Lower leg skin (tissue), 4 donors: Measurements from ENCODE around the gene CCDC39. TPM values are rescaled to one million over a fixed set of nuclear protein-coding genes. Genes with fewer than 3 reads are reported as not detected.
A peak's percentile ranks its signal among the peaks of the same experiment; 100 is the strongest.
"Not testable (repeated sequence)": the region's sequence is repeated elsewhere in the genome, so short reads cannot be mapped to it uniquely, and the experiment has no call there.

ENCODE experiments used
- DNase-seq, 2 donors: peaks; one replicate each; pipeline ENCODE4 v3.0.0-alpha.2; 2019; ENCODE audit warnings: low spot score in 2 of 2
- H3K4me3 ChIP-seq: fragments of 200-600 bp; sonication (generic); 2 replicates; pipeline ENCODE4 v1.5.1; 2017; ENCODE audit warnings: mild to moderate bottlenecking, low read depth; ENCODE audit not compliant: poor library complexity, severe bottlenecking
- CTCF ChIP-seq, 3 donors: fragments of 450-650 bp; IDR thresholded peaks; one replicate each; pipeline ENCODE4 v1.5.1; 2016; ENCODE audit warnings: antibody characterized with exemption in 3 of 3, mild to moderate bottlenecking in 3 of 3, moderate library complexity in 2 of 3
- POLR2A ChIP-seq, 2 donors: fragments of 450-650 bp; IDR thresholded peaks; one replicate each; pipeline ENCODE4 v1.6.1; 2016 to 2017; ENCODE audit warnings: antibody characterized with exemption in 2 of 2, mild to moderate bottlenecking in 1 of 2, moderate library complexity in 1 of 2
- WGBS, 2 donors: methylation state at CpG; one replicate each; pipeline ENCODE4 v1.1.5; 2018; 5-methylcytosine and 5-hydroxymethylcytosine counted together
- intact Hi-C: fragments of 100-400 bp; cut with DNase I; formaldehyde crosslinking; loops from one replicate; pipeline ENCODE4 v1.15.0; 2023; ENCODE audit warnings: low total_unique reads
- total RNA-seq, 4 donors: library from RNA; depleted of rRNA; stranded (reverse); fragments of >200 nt; gene quantifications; one replicate each; pipeline ENCODE4 v1.1.0, GENCODE V29; 2016

The CCDC39 gene
- total RNA-seq, 4 donors from 2014 or later = 0.13 TPM; not detected in 3

GRCh38 chr3:180611006-180611405 lies 68.3 kb downstream of the CCDC39 start:
- no peak for DNase-seq
- no peak overlapping the region for H3K4me3 ChIP-seq
- TF ChIP-seq CTCF (IDR thresholded peaks at IDR 0.05) (no peak), POLR2A (IDR thresholded peaks at IDR 0.05) (no peak)
- intact Hi-C loops = no loop called here
- WGBS, 2 donors = 55 to 84% methylated on average over 1 of the region's 1 CpG

- 3 to 4% methylated on average over 48 to 68 of the region's 70 CpGs for WGBS, 2 donors
- TF ChIP-seq CTCF (IDR thresholded peaks at IDR 0.05) (no peak), POLR2A (IDR thresholded peaks at IDR 0.05) (no peak)
- H3K4me3 ChIP-seq = peak within 1 kb of the TSS; percentile 96
- intact Hi-C loops = no loop called here
- DNase-seq = peak; percentile 90 to 98
These were observed 77.3 kb downstream of the CCDC39 start, which contains the start of gene TTC14 for GRCh38 chr3:180601688-180602666. Gene TTC14, plus strand, starts transcription at chr3:180602163. Its CDS starts 99 bp downstream, at chr3:180602262.

GRCh38 chr3:180600473-180600872 lies 78.8 kb downstream of the CCDC39 start:
- peak in 1 of 2 donors; percentile 79 for DNase-seq
- no peak for TF ChIP-seq CTCF (IDR thresholded peaks at IDR 0.05)
- TF ChIP-seq POLR2A (IDR thresholded peaks at IDR 0.05) = no peak
- 97% methylated on average over 15 of the region's 15 CpGs for WGBS, 2 donors
- intact Hi-C loops = no loop called here
- H3K4me3 ChIP-seq = no peak overlapping the region

GRCh38 chr3:180595559-180595935 lies 83.7 kb downstream of the CCDC39 start:
- intact Hi-C loops = no loop called here
- DNase-seq = no peak
- H3K4me3 ChIP-seq = no peak overlapping the region
- TF ChIP-seq CTCF (IDR thresholded peaks at IDR 0.05) (no peak), POLR2A (IDR thresholded peaks at IDR 0.05) (no peak)
- 47 to 54% methylated on average over 1 of the region's 1 CpG for WGBS, 2 donors

- no peak for DNase-seq
- WGBS, 2 donors = 66 to 67% methylated on average over 2 of the region's 2 CpGs
- intact Hi-C loops = no loop called here
- H3K4me3 ChIP-seq = no peak overlapping the region
- no peak for TF ChIP-seq POLR2A (IDR thresholded peaks at IDR 0.05)
- TF ChIP-seq CTCF (IDR thresholded peaks at IDR 0.05) = no peak
These were observed 84.4 kb downstream of the CCDC39 start for GRCh38 chr3:180594631-180595558.

- intact Hi-C loops = not testable (repeated sequence)
These were observed 85.7 kb downstream of the CCDC39 start for GRCh38 chr3:180593631-180594030.

More at GRCh38 chr3:180593631-180594030, 85.7 kb downstream of the CCDC39 start:
- H3K4me3 ChIP-seq, DNase-seq: not testable (repeated sequence)
- WGBS, 2 donors = 93% methylated on average over 7 of the region's 7 CpGs
